ENCODE measurements around the gene HMBS.
"Not testable (repeated sequence)": the region's sequence is repeated elsewhere in the genome, so short reads cannot be mapped to it uniquely, and the experiment has no call there.

Gene HMBS

GRCh38 chr11:119118946-119119345, 34.3 kb downstream of the HMBS start:
- no peak for DNase-seq (ENCODE audit: low read depth)

- no peak for DNase-seq (ENCODE audit: low read depth)
Observed at GRCh38 chr11:119120639-119121007, 35.9 kb downstream of the HMBS start.

- peak; percentile 100 for DNase-seq (ENCODE audit: low read depth)
Observed at GRCh38 chr11:119121008-119121810, 36.5 kb downstream of the HMBS start, which contains the start of gene HINFP. Gene HINFP, plus strand, starts transcription at chr11:119121580. Its CDS starts 5,365 bp downstream, at chr11:119126945.

GRCh38 chr11:119121811-119122124, 37.1 kb downstream of the HMBS start:
- no peak for DNase-seq (ENCODE audit: low read depth)

GRCh38 chr11:119125821-119126220, 41.1 kb downstream of the HMBS start:
- no peak for DNase-seq (ENCODE audit: low read depth)

GRCh38 chr11:119126675-119127268, 42.1 kb downstream of the HMBS start:
- no peak for DNase-seq (ENCODE audit: low read depth)

- no peak for DNase-seq (ENCODE audit: low read depth)
Observed at GRCh38 chr11:119130662-119131061, 46.0 kb downstream of the HMBS start.

GRCh38 chr11:119134389-119134978, 49.8 kb downstream of the HMBS start:
- no peak for DNase-seq (ENCODE audit: low read depth)

- not testable (repeated sequence) for DNase-seq (ENCODE audit: low read depth)
Observed at GRCh38 chr11:119139276-119139675, 54.6 kb downstream of the HMBS start.
